Measurements from ENCODE around the gene ARHGDIA.

DNA sequence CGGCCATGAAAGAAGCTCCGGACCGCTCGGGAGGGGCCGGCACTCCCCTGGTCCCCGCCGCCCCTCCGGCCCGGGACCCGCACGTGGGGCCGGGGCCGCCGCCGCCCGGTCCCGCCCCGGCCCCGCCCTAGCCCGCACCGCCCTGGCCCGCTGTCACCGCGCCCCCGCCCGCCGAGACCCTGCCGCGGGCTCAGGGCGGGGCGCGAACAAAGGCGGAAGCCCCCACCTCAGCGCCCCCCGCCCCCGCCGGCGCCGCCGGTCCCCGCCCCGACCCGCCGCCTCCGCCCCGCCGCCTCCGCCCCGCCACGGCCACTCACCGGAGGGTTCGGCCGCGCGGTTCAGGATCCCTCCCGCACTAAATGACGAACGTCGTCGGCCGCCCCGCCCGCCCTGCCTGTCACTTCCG is at the start of gene ARHGDIA:
- TF ChIP-seq CTCF (conservative IDR thresholded peaks at IDR 0.05; ENCODE audit: low read length): no peak
- TF ChIP-seq EZH2phosphoT487 (IDR thresholded peaks at IDR 0.05; ENCODE audit: borderline replicate concordance, low read depth, low read length): no peak
